GM21515 (cell line): ENCODE data around the gene ATP2A1.
"Not testable (repeated sequence)": the region's sequence is repeated elsewhere in the genome, so short reads cannot be mapped to it uniquely, and the experiment has no call there.

Experiments used
- ATAC-seq: cut with Tn5 transposase; IDR thresholded peaks from one replicate; pipeline ENCODE4 v1.9.1; 2021; ENCODE audit not compliant: unreplicated experiment

The ATP2A1 gene

GRCh38 chr16:28880955-28881354 lies 2.7 kb downstream of the ATP2A1 start:
- ATAC-seq: no peak

DNA sequence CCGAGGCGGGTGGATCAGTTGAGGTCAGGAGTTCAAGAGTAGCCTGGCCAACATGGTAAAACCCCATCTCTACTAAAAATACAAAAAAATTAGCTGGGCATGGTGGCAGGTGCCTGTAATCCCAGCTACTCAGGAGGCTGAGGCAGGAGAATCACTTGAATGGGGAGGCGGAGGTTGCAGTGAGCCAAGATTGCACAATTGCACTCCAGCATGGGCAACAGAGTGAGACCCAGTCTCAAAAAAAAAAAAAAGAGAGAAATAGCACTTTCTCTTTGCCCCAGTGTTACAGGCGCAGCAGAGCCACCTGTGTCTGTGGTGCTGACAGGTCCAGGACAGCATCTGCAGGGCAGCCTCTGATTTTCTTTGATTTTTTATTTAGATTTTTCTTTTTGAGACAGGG lies 3.3 kb downstream of the ATP2A1 start:
- not testable (repeated sequence) for ATAC-seq

DNA sequence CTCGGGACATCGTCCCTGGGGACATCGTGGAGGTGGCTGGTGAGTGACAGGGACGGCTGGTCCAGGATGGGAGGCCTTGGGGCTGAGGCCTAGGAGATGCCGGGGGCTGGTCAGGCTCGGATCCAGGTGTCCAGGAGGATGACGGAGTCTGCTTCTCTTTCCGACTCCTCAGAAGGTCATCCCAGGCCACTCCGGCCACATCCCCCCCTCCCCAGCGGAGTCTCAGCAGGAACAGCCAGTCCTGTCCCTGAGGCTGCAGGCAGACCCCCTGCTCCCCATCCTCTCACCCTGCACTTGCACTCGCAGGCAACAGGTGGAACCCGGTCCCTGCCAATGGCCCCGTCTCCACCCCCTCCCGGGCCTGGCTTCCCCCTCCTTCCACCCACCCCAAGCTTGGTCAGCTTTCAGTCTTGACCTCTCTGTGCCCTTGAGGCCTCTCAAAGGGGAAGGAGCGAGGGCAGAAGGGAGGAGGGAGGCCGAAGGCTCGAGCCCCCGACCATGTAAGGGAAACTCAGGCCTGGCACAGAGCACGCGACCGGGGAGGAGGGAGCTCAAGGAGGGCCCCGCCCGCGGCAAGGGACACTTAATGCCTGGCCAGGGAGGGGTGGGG lies 4.4 kb downstream of the ATP2A1 start:
- no peak for ATAC-seq

GRCh38 chr16:28883221-28883996 lies 5.1 kb downstream of the ATP2A1 start:
- ATAC-seq: no peak

GRCh38 chr16:28884045-28884444 lies 5.8 kb downstream of the ATP2A1 start:
- no peak for ATAC-seq

GRCh38 chr16:28886945-28887344 lies 8.7 kb downstream of the ATP2A1 start:
- no peak for ATAC-seq

DNA sequence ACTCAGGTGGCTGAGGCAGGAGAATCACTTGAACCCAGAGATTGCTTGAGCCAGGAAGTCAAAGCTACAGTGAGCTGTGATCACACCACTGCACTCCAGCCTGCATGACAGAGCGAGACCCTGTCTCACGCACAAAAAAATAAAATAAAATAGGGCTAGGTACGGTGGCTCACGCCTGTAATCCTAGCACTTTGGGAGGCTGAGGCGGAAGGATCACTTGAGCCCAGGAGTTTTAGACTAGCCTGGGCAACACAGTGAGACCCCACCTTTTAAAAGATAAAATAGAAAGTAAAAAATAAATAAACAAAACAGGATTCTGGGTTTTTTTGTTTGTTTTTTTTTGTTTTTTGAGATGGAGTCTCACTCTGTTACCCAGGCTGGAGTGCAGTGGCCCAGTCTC lies 12.1 kb downstream of the ATP2A1 start:
- not testable (repeated sequence) for ATAC-seq

- ATAC-seq: no peak
Observed at GRCh38 chr16:28891964-28892890, 13.9 kb downstream of the ATP2A1 start.

GRCh38 chr16:28893291-28893690 lies 15.0 kb downstream of the ATP2A1 start:
- no peak for ATAC-seq

GRCh38 chr16:28895609-28896008 lies 17.3 kb downstream of the ATP2A1 start:
- ATAC-seq: no peak

- ATAC-seq: no peak
Observed at GRCh38 chr16:28897826-28898225, 19.5 kb downstream of the ATP2A1 start.

DNA sequence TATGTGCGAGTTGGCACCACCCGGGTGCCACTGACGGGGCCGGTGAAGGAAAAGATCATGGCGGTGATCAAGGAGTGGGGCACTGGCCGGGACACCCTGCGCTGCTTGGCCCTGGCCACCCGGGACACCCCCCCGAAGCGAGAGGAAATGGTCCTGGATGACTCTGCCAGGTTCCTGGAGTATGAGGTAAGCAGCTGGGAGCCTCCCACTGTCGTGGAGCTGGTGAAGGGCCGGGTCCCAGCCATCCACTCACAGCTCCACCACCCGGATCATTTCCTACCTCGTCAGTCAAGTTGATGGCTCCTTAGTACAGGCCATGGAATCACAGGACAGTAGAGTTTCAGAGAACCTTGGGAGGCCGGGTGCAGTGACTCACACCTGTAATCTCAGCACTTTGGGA lies 20.0 kb downstream of the ATP2A1 start:
- ATAC-seq: no peak

DNA sequence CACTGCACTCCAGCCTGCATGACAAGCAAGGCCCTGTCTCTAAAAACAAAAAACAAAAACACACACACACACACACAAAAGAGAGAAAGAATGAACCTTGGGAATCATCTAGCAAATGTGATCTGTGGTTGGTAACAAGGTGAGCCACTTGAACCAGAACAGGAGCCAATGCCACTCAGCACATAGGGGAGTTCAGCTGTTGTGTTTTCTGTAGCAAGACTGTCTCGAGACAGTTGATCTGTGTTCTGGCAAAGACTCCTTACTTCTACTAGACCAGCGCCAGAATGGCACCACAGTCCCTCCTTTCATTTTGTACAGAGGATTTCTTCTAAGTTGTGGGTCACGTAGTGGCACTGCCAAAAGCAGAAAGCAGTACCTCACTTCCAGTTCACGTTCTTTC lies 20.7 kb downstream of the ATP2A1 start:
- ATAC-seq: no peak

DNA sequence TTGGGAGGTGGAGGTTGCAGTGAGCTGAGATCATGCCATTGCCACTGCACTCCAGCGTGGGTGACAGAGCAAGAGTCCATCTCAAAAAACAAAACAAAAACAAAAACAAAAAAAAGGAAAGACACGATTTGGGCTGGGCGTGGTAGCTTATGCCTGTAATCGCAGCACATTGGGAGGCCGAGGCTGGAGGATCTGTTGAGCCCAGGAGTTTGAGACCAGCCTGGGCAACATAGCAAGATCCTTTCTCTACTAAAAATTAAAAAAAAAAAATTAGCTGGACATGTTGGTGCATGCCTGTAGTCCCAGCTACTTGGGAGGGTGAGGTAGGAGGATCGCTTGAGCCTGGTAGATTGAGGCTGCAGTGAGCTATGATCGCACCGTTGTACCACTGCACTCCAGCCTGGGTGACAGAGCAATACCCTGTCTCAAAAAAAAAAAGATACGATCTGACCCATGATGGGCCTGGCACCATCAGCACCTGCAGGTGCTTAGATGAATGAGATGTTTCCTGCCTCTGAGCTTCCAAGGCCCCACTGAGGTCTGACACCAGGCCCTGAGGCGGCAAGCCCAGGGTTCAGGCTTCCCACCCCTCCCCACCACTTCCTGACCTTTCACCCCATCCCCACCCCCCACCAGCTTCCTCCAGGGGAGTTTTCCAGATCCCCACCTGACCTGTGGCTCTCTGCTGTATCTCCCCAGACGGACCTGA lies 21.7 kb downstream of the ATP2A1 start:
- no peak for ATAC-seq

- no peak for ATAC-seq
Observed at GRCh38 chr16:28900601-28901000, 22.3 kb downstream of the ATP2A1 start.

DNA sequence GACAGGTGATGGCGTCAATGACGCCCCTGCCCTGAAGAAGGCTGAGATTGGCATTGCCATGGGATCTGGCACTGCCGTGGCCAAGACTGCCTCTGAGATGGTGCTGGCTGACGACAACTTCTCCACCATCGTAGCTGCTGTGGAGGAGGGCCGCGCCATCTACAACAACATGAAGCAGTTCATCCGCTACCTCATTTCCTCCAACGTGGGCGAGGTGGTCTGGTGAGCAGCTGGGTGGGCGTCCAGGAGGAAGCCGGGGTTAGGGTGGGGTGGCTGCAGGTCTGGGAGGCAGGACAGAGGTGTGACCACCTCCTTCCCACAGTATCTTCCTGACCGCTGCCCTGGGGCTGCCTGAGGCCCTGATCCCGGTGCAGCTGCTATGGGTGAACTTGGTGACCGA lies 23.6 kb downstream of the ATP2A1 start:
- ATAC-seq: no peak

GRCh38 chr16:28902909-28903308 lies 24.6 kb downstream of the ATP2A1 start:
- ATAC-seq: no peak

GRCh38 chr16:28903344-28904042 lies 25.2 kb downstream of the ATP2A1 start:
- ATAC-seq: no peak

- ATAC-seq: no peak
Observed at GRCh38 chr16:28904363-28904762, 26.1 kb downstream of the ATP2A1 start.

- ATAC-seq: no peak
Observed at GRCh38 chr16:28904828-28905227, 26.5 kb downstream of the ATP2A1 start.
